GM12878 (cell line): ENCODE measurements around the gene ATP5ME. TPM values are rescaled to one million over a fixed set of nuclear protein-coding genes. Genes with fewer than 3 reads are reported as not detected.

Source experiments
- ATAC-seq: fragments of 200-7000 bp; cut with Tn5 transposase; 3 replicates; pipeline ENCODE4 v1.9.1; 2020; ENCODE audit warnings: mild to moderate bottlenecking, moderate library complexity
- BruUV-seq: library from RNA; stranded (reverse); fragments of 400-500 nt; replicated peaks from 2 replicates; lab custom pipeline; 2021; lab: Mats Ljungman, UMichigan
- CTCF ChIA-PET: fragments of 300-600 bp; sonication (Branson Sonifier 250); formaldehyde crosslinking; extraction: SDS; loops from one replicate; lab custom pipeline; 2021; ENCODE audit warnings: inconsistent platforms; lab: Yijun Ruan, JAX
- POLR2A ChIA-PET: fragments of 350-600 bp; formaldehyde crosslinking; extraction: SDS; loops from one replicate; lab custom pipeline; 2021; ENCODE audit warnings: inconsistent platforms; lab: Charles Lee
- RAD21 ChIA-PET: fragments of 300-600 bp; sonication (Branson Sonifier 250); formaldehyde crosslinking; loops from one replicate; lab custom pipeline; 2023; ENCODE audit warnings: antibody characterized with exemption; ENCODE audit not compliant: unreplicated experiment; lab: Charles Lee
- SMC1A ChIA-PET: fragments of 300-600 bp; sonication (Branson Sonifier 250); formaldehyde crosslinking; loops from one replicate; lab custom pipeline; 2023; ENCODE audit not compliant: unreplicated experiment, uncharacterized antibody; lab: Charles Lee
- DNase-seq: peaks from one replicate; pipeline ENCODE4 v3.0.0-alpha.2; 2011; ENCODE audit warnings: low read depth, low spot score
- FAIRE-seq: peaks from 3 replicates; lab custom pipeline; 2011; peaks lifted over from hg19 to GRCh38; lab: Jason Lieb, UNC
- H2AFZ ChIP-seq: 2 replicates; pipeline ENCODE4 v1.6.0; 2011; ENCODE audit warnings: low read depth, low read length, control low read depth; ENCODE audit not compliant: control insufficient read depth
- H3K27ac ChIP-seq: 2 replicates; pipeline ENCODE4 v1.5.1; 2011; ENCODE audit warnings: control low read depth; ENCODE audit not compliant: control insufficient read depth, insufficient read depth
- H3K27me3 ChIP-seq, 2 experiments: replicated peaks in 1 of 2; 2 replicates each; pipeline versions ENCODE4 v1.6.0 to v1.6.1; 2011; ENCODE audit warnings: low read length in 1 of 2; ENCODE audit not compliant: control insufficient read depth in 2 of 2, insufficient read depth in 2 of 2
- H3K36me3 ChIP-seq, 2 experiments: 2 replicates each; pipeline ENCODE4 v1.5.1; 2011; ENCODE audit warnings: low read length in 1 of 2; ENCODE audit not compliant: control insufficient read depth in 2 of 2, insufficient read depth in 2 of 2
- H3K4me1 ChIP-seq: 2 replicates; pipeline ENCODE4 v1.6.1; 2011; ENCODE audit warnings: mild to moderate bottlenecking, low read length, moderate library complexity, mixed read lengths; ENCODE audit not compliant: control insufficient read depth, insufficient read depth
- H3K4me2 ChIP-seq: 2 replicates; pipeline ENCODE4 v1.6.0; 2011; ENCODE audit warnings: control low read depth; ENCODE audit not compliant: control insufficient read depth, insufficient read depth
- H3K4me3 ChIP-seq: fragments of 200-600 bp; sonication (generic); 2 replicates; pipeline ENCODE4 v1.5.1; 2016
- H3K79me2 ChIP-seq: 2 replicates; pipeline ENCODE4 v1.6.0; 2011; ENCODE audit warnings: low read length; ENCODE audit not compliant: control insufficient read depth, insufficient read depth
- H3K9ac ChIP-seq: 2 replicates; pipeline ENCODE4 v1.8.0; 2011; ENCODE audit warnings: low read length, control low read depth, mixed read lengths; ENCODE audit not compliant: control insufficient read depth, insufficient read depth
- H3K9me3 ChIP-seq: replicated peaks from 3 replicates; pipeline ENCODE4 v1.5.1; 2011; ENCODE audit warnings: mild to moderate bottlenecking, low read length; ENCODE audit not compliant: control insufficient read depth, insufficient read depth
- H4K20me1 ChIP-seq: 2 replicates; pipeline ENCODE4 v1.6.0; 2011; ENCODE audit not compliant: control insufficient read depth, insufficient read depth
- E2F8 ChIP-seq: fragments of 450-650 bp; IDR thresholded peaks from 2 replicates; pipeline ENCODE4 v1.6.1; 2018; ENCODE audit warnings: mild to moderate bottlenecking, low read depth, moderate library complexity; ENCODE audit not compliant: partially characterized antibody
- FOS ChIP-seq: IDR thresholded peaks from 3 replicates; pipeline ENCODE4 v1.6.1; 2011; ENCODE audit warnings: borderline replicate concordance; ENCODE audit not compliant: insufficient read length; ENCODE audit errors: extremely low read depth
- MYC ChIP-seq: IDR thresholded peaks from 2 replicates; pipeline ENCODE4 v1.6.1; 2011; ENCODE audit warnings: mild to moderate bottlenecking, low read length, moderate library complexity, inconsistent platforms; ENCODE audit not compliant: insufficient read depth, insufficient replicate concordance, insufficient read length, severe bottlenecking
- PML ChIP-seq: IDR thresholded peaks from 2 replicates; pipeline ENCODE4 v1.6.1; 2012; ENCODE audit warnings: low read length, inconsistent platforms
- POLR2A ChIP-seq: IDR thresholded peaks from 2 replicates; pipeline ENCODE4 v1.6.1; 2011; ENCODE audit warnings: low read depth, mild to moderate bottlenecking, low read length
- RELA ChIP-seq: fragments of 450-650 bp; IDR thresholded peaks from 2 replicates; pipeline ENCODE4 v1.8.0; 2014; ENCODE audit warnings: borderline replicate concordance; ENCODE audit not compliant: partially characterized antibody
- SREBF1 ChIP-seq: IDR thresholded peaks from 2 replicates; pipeline ENCODE4 v1.6.1; 2012; ENCODE audit warnings: mild to moderate bottlenecking, low read length
- YY1 ChIP-seq: IDR thresholded peaks from 2 replicates; pipeline ENCODE4 v1.6.1; 2011; ENCODE audit warnings: low read depth, mild to moderate bottlenecking, low read length
- WGBS: methylation state at CpG from one replicate; pipeline ENCODE4 v1.1.6; 2016; ENCODE audit warnings: low lambda C conversion rate; ENCODE audit not compliant: insufficient replicate concordance, insufficient coverage; ENCODE audit errors: missing lambda C conversion rate; 5-methylcytosine and 5-hydroxymethylcytosine counted together
- in situ Hi-C: fragments of 300-500 bp; cut with MboI; formaldehyde crosslinking; loops from 9 replicates; pipeline ENCODE4 v1.14.3; 2018; ENCODE audit warnings: mixed read lengths
- intact Hi-C: fragments of 100-400 bp; cut with micrococcal nuclease; formaldehyde crosslinking; loops from one replicate; pipeline ENCODE4 v1.14.2; 2022; ENCODE audit not compliant: unreplicated experiment
- polyA plus RNA-seq, 11 experiments: library from polyadenylated mRNA; depleted of rRNA in 4 of 11; unstranded in 6 of 11; stranded (reverse) in 5 of 11; fragments of >200 nt; fragmentation: Nextera tagmentation in 4 of 11; fragmentation: Illumina TruSeq in 1 of 11; extraction: Ambion mirVana in 4 of 11; extraction: Trizol in 1 of 11; gene quantifications; 1 replicate in 1 of 11; 2 replicates in 10 of 11; pipeline versions ENCODE4 v1.2.1 to v1.2.3, GENCODE V29; 2011 to 2016; ENCODE audit warnings: inconsistent platforms in 2 of 11, missing spikeins in 2 of 11, low read depth in 1 of 11
- total RNA-seq, 4 experiments: library from RNA; depleted of rRNA in 3 of 4; stranded (reverse); fragments of >200 nt in 3 of 4; fragmentation: Illumina TruSeq in 1 of 4; extraction: Trizol in 1 of 4; gene quantifications; 2 replicates each; pipeline versions ENCODE4 v1.2.1 to v1.2.3, GENCODE V29; 2013 to 2021

ATP5ME gene
- total and polyA plus RNA-seq, 10 of the 15 experiments (the other 5 are each of a cell fraction or from before 2014, with no cell fraction given) = 279 to 2,374 (median 509) TPM

DNA sequence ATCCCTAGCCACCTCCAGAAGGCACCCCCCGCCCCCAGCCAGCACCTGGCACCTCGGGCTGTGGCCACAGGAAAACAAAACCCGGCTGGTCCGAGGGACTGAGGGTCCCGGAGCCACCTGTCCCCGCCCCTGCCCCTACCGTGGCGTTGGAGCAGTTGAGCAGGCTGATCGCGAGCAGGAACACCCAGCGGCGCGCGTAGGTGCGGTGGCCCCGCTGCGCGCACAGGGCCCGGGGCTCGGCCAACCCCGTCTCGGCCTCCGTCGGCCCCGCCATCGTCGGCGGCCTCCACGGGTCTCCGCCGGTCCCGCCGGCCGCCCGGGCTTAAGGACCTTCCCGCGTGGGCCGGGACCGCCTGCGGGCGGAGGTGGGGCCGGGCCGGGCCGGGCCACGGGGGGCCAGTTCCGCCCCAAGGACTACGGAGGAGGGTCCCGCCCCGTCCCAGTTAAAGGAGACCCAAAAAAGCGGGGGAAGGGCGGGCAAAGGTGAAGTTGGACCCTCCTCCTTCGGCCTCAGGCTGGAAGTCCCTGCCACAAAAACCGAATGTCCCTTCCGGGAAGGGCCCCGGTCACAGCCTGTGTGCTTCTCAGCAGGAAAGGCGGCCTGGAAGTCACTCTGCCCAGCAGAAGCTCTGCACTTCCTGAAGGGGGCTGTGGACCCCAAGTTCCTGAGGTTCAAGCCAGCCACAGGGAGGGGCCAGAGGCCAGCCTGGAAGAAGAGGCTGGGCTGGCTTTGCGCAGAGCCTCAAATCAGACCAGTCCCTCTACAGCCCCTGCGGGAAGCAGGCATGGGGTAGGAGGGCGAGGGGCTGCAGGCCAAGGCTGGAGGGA is 15.0 kb upstream of the ATP5ME start, which contains the start of gene SLC49A3:
Gene SLC49A3, minus strand, starts transcription at position 298 of the 828 bp plus-strand sequence. Its CDS starts 24 bp downstream, at position 274.
- TF ChIP-seq SREBF1 (no peak), FOS (no peak), POLR2A (peak; percentile 53), RELA (no peak), MYC (no peak), E2F8 (no peak), PML (no peak), YY1 (no peak)
- ChIA-PET SMC1A (no interaction called here), CTCF (no interaction called here), POLR2A (interaction anchor here (0.8 kb wide), 1 partner anchor 10 kb away, joined by 4 read pairs; no protein-coding TSS in a partner anchor), RAD21 (no interaction called here)
- 35% methylated on average over 35 of the region's 59 CpGs for WGBS
- peaks cover 12% of the 10 kb centered on the region for H3K4me1 ChIP-seq
- peak within 1 kb of the TSS; percentile 49; the same call in 1 of the 2 replicates for H3K4me2 ChIP-seq
- no peak within 1 kb of the TSS for H3K4me3 ChIP-seq
- in situ Hi-C loops (no loop called here), intact Hi-C loops (no loop called here)
- no peaks in the 10 kb centered on the region for H4K20me1 ChIP-seq
- no peak within 1 kb of the TSS for H3K27ac ChIP-seq
- DNase-seq = no peak
- FAIRE-seq = no peak
- H3K27me3 ChIP-seq = no peaks in the 10 kb centered on the region
- H3K9me3 ChIP-seq = no peaks in the 10 kb centered on the region
- BruUV-seq = no TSS peak
- no peak within 1 kb of the TSS; the same call in 1 of the 2 replicates for H3K9ac ChIP-seq
- no peak for ATAC-seq
- H2AFZ ChIP-seq = peak within 1 kb of the TSS; percentile 58
- no peaks in the 10 kb centered on the region for H3K79me2 ChIP-seq
- no peaks in the 10 kb centered on the region for H3K36me3 ChIP-seq
